Endometrium (tissue), 2 donors: Measurements from ENCODE around the gene ASNSD1.
"Not testable (repeated sequence)": the region's sequence is repeated elsewhere in the genome, so short reads cannot be mapped to it uniquely, and the experiment has no call there.

ENCODE experiments used
- FAIRE-seq: peaks from 2 replicates; lab custom pipeline; 2012; peaks lifted over from hg19 to GRCh38; lab: Jason Lieb, UNC
- donor health status: control.
- donor health status: control.

The ASNSD1 gene

DNA sequence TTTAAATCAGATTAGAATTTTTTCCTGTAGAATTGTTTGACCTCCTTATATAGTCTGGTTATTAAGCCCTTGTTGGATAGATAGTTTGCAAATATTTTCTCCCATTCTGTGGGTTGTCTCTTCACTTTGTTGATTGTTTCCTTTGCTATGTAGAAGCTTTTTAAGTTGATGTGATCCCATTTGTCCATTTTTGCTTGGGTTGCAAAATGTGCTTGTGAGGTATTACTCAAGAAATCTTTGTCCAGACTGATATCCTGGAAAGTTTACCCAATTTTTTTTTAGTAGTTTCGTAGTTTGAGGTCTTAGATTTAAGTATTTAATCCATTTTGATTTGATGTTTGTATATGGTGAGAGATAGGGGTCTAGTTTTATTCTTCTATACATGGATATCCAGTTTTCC lies 26.5 kb downstream of the ASNSD1 start:
- not testable (repeated sequence) for FAIRE-seq

DNA sequence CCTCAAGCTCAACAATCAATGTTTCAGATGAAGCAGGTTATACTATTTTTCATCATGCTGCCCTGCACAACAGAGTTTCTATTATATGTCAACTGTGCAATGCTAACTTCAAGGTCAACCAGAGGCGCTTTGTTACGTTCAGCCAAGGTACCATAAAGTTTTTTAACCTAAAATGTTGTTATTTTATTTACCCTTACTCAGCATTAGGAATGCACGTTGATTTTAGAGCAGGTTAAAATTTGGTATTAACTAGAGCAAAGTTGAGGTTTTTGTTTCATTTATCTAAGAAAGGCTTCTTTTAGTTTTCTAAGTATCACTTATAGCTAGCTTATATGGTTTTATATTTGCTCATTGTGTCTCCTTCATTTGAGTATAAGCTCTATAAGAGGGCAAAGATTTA lies 35.0 kb downstream of the ASNSD1 start:
- no peak for FAIRE-seq

DNA sequence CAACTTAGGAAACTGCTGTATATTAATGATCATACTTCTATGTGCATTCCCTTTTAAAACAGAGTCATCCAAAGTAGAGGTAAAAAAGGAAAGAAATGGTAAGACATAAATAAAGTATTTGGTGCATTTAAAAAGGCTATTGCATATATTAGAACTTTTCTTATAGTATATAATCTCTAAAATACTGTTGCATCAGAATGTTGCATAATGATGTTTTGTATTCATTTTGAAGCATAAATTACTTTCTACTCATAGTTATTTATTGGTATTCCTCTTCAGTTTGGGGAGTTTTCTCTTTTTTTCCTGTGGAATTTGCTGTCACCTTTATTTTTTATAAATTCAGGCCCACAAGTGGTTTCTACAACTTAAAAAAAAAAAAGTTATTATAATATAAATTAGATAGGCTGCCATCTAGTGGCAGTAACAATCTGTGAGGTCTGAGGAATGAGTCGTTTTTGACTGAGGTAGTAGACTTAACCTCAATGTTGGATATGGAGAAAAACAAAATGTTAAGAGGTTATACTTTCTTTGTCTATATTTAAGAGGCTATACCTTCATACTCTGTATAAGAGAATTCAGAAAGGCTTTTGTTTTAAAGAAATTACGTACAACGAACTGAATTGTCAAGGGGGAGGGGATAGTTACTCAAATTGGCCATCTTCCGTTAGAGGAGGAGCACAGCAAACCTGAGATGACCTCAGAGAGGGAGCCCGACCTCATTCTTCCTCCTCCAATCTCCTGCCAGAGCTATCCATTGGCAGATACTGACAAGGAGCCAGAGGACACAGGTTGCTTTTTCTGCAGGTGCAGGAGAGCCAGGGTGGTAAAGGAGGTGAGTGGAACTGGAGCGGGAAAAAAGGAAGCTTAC lies 37.0 kb downstream of the ASNSD1 start:
- peak; percentile 93 for FAIRE-seq

DNA sequence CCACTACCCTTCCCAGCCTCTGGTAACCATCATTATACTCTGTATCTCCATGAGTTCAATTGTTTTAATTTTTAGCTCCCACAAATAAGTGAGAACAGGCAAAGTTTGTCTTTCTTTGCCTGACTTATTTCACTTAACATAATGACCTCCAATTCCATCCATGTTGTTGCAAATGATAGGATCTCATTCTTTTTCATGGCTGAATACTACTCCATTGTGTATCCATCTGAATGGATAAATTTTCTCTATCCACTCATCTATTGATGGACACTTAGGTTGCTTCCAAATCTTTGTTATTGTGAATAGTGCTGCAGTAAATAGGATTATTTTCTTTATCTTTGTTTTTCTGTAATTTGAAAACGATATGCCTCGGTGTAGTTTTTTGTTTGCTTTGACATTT lies 39.4 kb downstream of the ASNSD1 start:
- no peak for FAIRE-seq

DNA sequence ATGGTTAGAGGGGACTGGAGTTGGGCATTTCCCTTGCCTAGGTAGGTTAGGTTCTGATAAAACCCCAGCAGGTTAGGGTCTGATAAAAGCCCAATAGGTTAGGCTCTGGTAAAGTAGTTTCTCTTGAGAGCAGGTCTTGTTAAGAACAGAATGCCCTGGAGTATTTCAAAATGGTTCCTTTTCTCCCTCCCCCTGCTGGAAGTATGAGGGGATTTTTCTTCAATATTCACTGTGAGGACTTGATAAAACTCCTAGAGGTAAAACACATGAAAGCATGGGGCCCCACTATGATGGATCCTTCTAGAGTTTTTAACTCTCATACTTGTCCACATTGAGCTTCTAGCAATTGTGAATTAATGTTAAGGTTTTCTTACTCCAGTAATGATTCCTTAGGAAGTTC lies 40.8 kb downstream of the ASNSD1 start:
- no peak for FAIRE-seq

DNA sequence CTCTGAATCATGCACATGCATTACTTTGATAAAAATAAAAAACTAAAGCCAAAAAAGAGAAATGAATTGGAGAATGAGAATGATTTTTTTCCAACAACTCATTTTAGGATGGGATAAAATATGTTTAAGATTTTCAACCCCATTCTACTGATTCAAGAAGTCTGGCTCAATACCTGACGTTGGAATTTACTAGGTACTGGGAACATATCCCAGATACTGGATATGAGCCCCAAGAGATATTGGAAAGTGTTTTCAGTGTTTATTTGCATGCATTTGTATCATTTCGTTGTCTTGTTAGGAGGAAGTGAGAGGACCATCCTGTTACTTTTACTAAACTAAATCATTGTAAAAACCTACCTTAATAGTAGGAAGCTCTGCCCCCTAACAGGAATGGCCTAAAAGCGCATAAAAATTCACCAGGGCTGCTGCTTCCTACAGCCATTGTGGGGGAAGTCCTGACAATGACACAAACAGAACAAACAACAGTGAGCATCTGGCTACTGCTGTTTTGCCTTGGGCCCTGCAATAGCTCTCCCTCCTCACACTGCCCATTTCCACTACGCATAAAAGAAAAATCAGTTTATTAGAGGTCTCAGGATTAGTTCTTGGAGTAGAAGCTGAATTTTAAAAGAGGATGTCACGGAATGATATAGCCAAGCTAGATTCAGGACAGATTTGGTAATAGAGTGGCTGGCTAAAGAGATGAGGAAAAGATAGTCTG lies 48.4 kb downstream of the ASNSD1 start:
- FAIRE-seq = no peak

DNA sequence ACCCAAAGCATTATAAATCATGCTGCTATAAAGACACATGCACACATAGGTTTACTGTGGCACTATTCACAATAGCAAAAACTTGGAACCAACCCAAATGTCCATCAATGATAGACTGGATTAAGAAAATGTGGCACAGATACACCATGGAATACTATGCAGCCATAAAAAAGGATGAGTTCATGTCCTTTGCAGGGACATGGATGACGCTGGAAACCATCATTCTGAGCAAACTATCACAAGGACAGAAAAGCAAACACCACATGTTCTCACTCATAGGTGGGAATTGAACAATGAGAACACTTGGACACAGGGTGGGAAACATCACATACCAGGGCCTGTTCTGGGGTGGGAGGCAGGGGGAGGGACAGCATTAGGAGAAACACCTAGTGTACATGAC lies 56.3 kb downstream of the ASNSD1 start:
- not testable (repeated sequence) for FAIRE-seq

DNA sequence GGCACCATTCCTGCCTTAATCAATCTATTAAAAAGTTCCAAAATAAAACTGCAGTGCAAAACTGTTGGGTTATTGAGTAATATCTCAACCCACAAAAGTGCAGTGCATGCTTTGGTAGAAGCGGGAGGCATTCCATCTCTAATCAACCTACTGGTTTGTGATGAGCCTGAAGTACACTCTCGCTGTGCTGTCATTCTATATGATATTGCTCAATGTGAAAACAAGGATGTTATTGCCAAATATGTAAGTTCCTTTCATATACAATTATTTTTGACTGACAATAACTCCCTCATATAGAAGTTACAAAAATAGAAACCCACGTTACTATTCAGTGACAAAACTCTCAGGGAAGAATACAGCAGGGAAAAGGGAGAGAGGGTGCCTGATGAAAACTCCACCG lies 58.3 kb downstream of the ASNSD1 start:
- no peak for FAIRE-seq
